Effector memory CD4-positive, alpha-beta T cell (primary cell): ENCODE data around the gene LIPE.

Experiments
- DNase-seq, 3 donors: peaks; one replicate each; pipeline ENCODE4 v3.0.0-alpha.2; 2020
- H3K27ac ChIP-seq: 2 replicates; pipeline ENCODE4 v1.7.0; 2013; ENCODE audit warnings: mild to moderate bottlenecking, low read length, moderate library complexity; ENCODE audit not compliant: insufficient read depth, poor library complexity, severe bottlenecking
- H3K27me3 ChIP-seq: replicated peaks from 2 replicates; pipeline ENCODE4 v1.7.0; 2013; ENCODE audit warnings: mild to moderate bottlenecking, low read length; ENCODE audit not compliant: insufficient read depth, control insufficient read depth, poor library complexity, severe bottlenecking
- H3K36me3 ChIP-seq: 2 replicates; pipeline ENCODE4 v1.7.0; 2013; ENCODE audit warnings: mild to moderate bottlenecking, low read length, moderate library complexity; ENCODE audit not compliant: control insufficient read depth, insufficient read depth
- H3K4me1 ChIP-seq: 2 replicates; pipeline ENCODE4 v1.7.0; 2013; ENCODE audit warnings: low read length, mild to moderate bottlenecking; ENCODE audit not compliant: control insufficient read depth, insufficient read depth, poor library complexity, severe bottlenecking
- H3K4me3 ChIP-seq: 2 replicates; pipeline ENCODE4 v1.7.0; 2013; ENCODE audit warnings: low read length, low read depth, mild to moderate bottlenecking; ENCODE audit not compliant: insufficient read depth, poor library complexity, severe bottlenecking
- H3K9me3 ChIP-seq: 2 replicates; pipeline ENCODE4 v1.7.0; 2013; ENCODE audit warnings: mild to moderate bottlenecking, low read length, moderate library complexity; ENCODE audit not compliant: control insufficient read depth

Gene LIPE

GRCh38 chr19:42445948-42446347 is 18.8 kb upstream of the LIPE start:
- Histone ChIP-seq H3K4me1 (peaks cover 21% of the 10 kb centered on the region), H3K9me3 (no peaks in the 10 kb centered on the region), H3K27me3 (no peaks in the 10 kb centered on the region), H3K36me3 (no peaks in the 10 kb centered on the region), H3K4me3 (no peak overlapping the region), H3K27ac (no peak overlapping the region)
- no peak for DNase-seq

GRCh38 chr19:42443944-42444398 is 16.8 kb upstream of the LIPE start:
- no peak for DNase-seq
- no peak overlapping the region for H3K4me3 ChIP-seq
- H3K36me3 ChIP-seq: no peaks in the 10 kb centered on the region
- peaks cover 18% of the 10 kb centered on the region for H3K4me1 ChIP-seq
- no peaks in the 10 kb centered on the region for H3K27me3 ChIP-seq
- H3K27ac ChIP-seq: no peak overlapping the region
- H3K9me3 ChIP-seq: no peaks in the 10 kb centered on the region

GRCh38 chr19:42442833-42443232 is 15.6 kb upstream of the LIPE start, which contains the start of gene CXCL17:
Gene CXCL17, minus strand, starts transcription at chr19:42442946. Its CDS starts 114 bp downstream, at chr19:42442832.
- peaks cover 18% of the 10 kb centered on the region for H3K4me1 ChIP-seq
- H3K36me3 ChIP-seq: no peaks in the 10 kb centered on the region
- no peaks in the 10 kb centered on the region for H3K27me3 ChIP-seq
- DNase-seq: no peak
- no peaks in the 10 kb centered on the region for H3K9me3 ChIP-seq
- no peak within 1 kb of the TSS for H3K27ac ChIP-seq
- H3K4me3 ChIP-seq: no peak within 1 kb of the TSS

- Histone ChIP-seq H3K27ac (no peak overlapping the region), H3K4me3 (no peak overlapping the region), H3K36me3 (no peaks in the 10 kb centered on the region), H3K4me1 (peaks cover 18% of the 10 kb centered on the region), H3K27me3 (no peaks in the 10 kb centered on the region), H3K9me3 (no peaks in the 10 kb centered on the region)
- peak in 1 of 3 donors; percentile 18 for DNase-seq
Observed at GRCh38 chr19:42441049-42441445, 13.9 kb upstream of the LIPE start.

GRCh38 chr19:42440357-42441048 is 13.3 kb upstream of the LIPE start:
- H3K27ac ChIP-seq: no peak overlapping the region
- H3K4me1 ChIP-seq: peaks cover 18% of the 10 kb centered on the region
- peak; percentile 45 to 73 (median 58) for DNase-seq
- no peaks in the 10 kb centered on the region for H3K36me3 ChIP-seq
- no peaks in the 10 kb centered on the region for H3K27me3 ChIP-seq
- no peaks in the 10 kb centered on the region for H3K9me3 ChIP-seq
- no peak overlapping the region for H3K4me3 ChIP-seq

GRCh38 chr19:42436006-42436405 is 8.8 kb upstream of the LIPE start:
- H3K27ac ChIP-seq: no peak overlapping the region
- no peak overlapping the region for H3K4me3 ChIP-seq
- no peaks in the 10 kb centered on the region for H3K9me3 ChIP-seq
- DNase-seq: no peak
- H3K4me1 ChIP-seq: peaks cover 9% of the 10 kb centered on the region
- H3K27me3 ChIP-seq: no peaks in the 10 kb centered on the region
- no peaks in the 10 kb centered on the region for H3K36me3 ChIP-seq

- Histone ChIP-seq H3K9me3 (no peaks in the 10 kb centered on the region), H3K27me3 (no peaks in the 10 kb centered on the region), H3K27ac (no peak overlapping the region), H3K36me3 (no peaks in the 10 kb centered on the region), H3K4me3 (no peak overlapping the region), H3K4me1 (peaks cover 2% of the 10 kb centered on the region)
- DNase-seq: no peak
Observed at GRCh38 chr19:42435316-42435715, 8.1 kb upstream of the LIPE start.

- peak; percentile 38 to 56 (median 43) for DNase-seq
- H3K27me3 ChIP-seq: no peaks in the 10 kb centered on the region
- H3K4me3 ChIP-seq: no peak overlapping the region
- H3K27ac ChIP-seq: no peak overlapping the region
- H3K9me3 ChIP-seq: no peaks in the 10 kb centered on the region
- H3K4me1 ChIP-seq: no peaks in the 10 kb centered on the region
- no peaks in the 10 kb centered on the region for H3K36me3 ChIP-seq
Observed at GRCh38 chr19:42433503-42434260, 6.5 kb upstream of the LIPE start.

- H3K27me3 ChIP-seq: no peaks in the 10 kb centered on the region
- no peaks in the 10 kb centered on the region for H3K9me3 ChIP-seq
- H3K36me3 ChIP-seq: no peaks in the 10 kb centered on the region
- no peaks in the 10 kb centered on the region for H3K4me1 ChIP-seq
- no peak overlapping the region for H3K27ac ChIP-seq
- H3K4me3 ChIP-seq: no peak overlapping the region
- DNase-seq: no peak
Observed at GRCh38 chr19:42431486-42431885, 4.3 kb upstream of the LIPE start.

- no peak overlapping the region for H3K4me3 ChIP-seq
- no peaks in the 10 kb centered on the region for H3K9me3 ChIP-seq
- no peaks in the 10 kb centered on the region for H3K27me3 ChIP-seq
- H3K36me3 ChIP-seq: no peaks in the 10 kb centered on the region
- DNase-seq: no peak
- peaks cover 7% of the 10 kb centered on the region for H3K4me1 ChIP-seq
- H3K27ac ChIP-seq: no peak overlapping the region
Observed at GRCh38 chr19:42428676-42429075, 1.5 kb upstream of the LIPE start.
